ENCODE data around the gene GPR37L1.

GPR37L1 gene

GRCh38 chr1:202122639-202123335 lies at the start of gene GPR37L1:
GPR37L1 (plus strand) TSS chr1:202122917; CDS start chr1:202122964, 47 bp downstream.
- DNase-seq (ENCODE audit: low read depth), result no peak

- no peak for DNase-seq (ENCODE audit: low read depth)
These were observed 49.5 kb upstream of the GPR37L1 start for GRCh38 chr1:202073206-202073605.

- DNase-seq (ENCODE audit: low read depth), result no peak
These were observed 47.7 kb upstream of the GPR37L1 start for GRCh38 chr1:202074985-202075384.

GRCh38 chr1:202075389-202075788 lies 47.3 kb upstream of the GPR37L1 start:
- no peak for DNase-seq (ENCODE audit: low read depth)

GRCh38 chr1:202076050-202076511 lies 46.6 kb upstream of the GPR37L1 start:
- no peak for DNase-seq (ENCODE audit: low read depth)

GRCh38 chr1:202078241-202078640 lies 44.5 kb upstream of the GPR37L1 start:
- DNase-seq (ENCODE audit: low read depth), result no peak

- DNase-seq (ENCODE audit: low read depth), result no peak
These were observed 40.7 kb upstream of the GPR37L1 start for GRCh38 chr1:202081992-202082391.

- no peak for DNase-seq (ENCODE audit: low read depth)
These were observed 37.7 kb upstream of the GPR37L1 start for GRCh38 chr1:202084791-202085681.

GRCh38 chr1:202085682-202086373 lies 36.9 kb upstream of the GPR37L1 start:
- no peak for DNase-seq (ENCODE audit: low read depth)

- DNase-seq (ENCODE audit: low read depth), result no peak
These were observed 36.0 kb upstream of the GPR37L1 start for GRCh38 chr1:202086579-202087350.

GRCh38 chr1:202088206-202088605 lies 34.5 kb upstream of the GPR37L1 start:
- DNase-seq (ENCODE audit: low read depth), result no peak

GRCh38 chr1:202090994-202091393 lies 31.7 kb upstream of the GPR37L1 start:
- DNase-seq (ENCODE audit: low read depth), result no peak

- DNase-seq (ENCODE audit: low read depth), result no peak
These were observed 28.9 kb upstream of the GPR37L1 start for GRCh38 chr1:202093858-202094257.

- no peak for DNase-seq (ENCODE audit: low read depth)
These were observed 21.5 kb upstream of the GPR37L1 start for GRCh38 chr1:202101184-202101583.

GRCh38 chr1:202104073-202104472 lies 18.6 kb upstream of the GPR37L1 start:
- no peak for DNase-seq (ENCODE audit: low read depth)

GRCh38 chr1:202105571-202106339 lies 17.0 kb upstream of the GPR37L1 start:
- no peak for DNase-seq (ENCODE audit: low read depth)

GRCh38 chr1:202106340-202107254 lies 16.1 kb upstream of the GPR37L1 start:
- no peak for DNase-seq (ENCODE audit: low read depth)

GRCh38 chr1:202107321-202107761 lies 15.4 kb upstream of the GPR37L1 start:
- no peak for DNase-seq (ENCODE audit: low read depth)

GRCh38 chr1:202107801-202108731 lies 14.7 kb upstream of the GPR37L1 start:
- no peak for DNase-seq (ENCODE audit: low read depth)
